ENCODE results near the gene GPSM1. TPM values are rescaled to one million over a fixed set of nuclear protein-coding genes. Genes with fewer than 3 reads are reported as not detected.
A peak's percentile ranks its signal among the peaks of the same experiment; 100 is the strongest.

GPSM1 gene
- total and polyA plus RNA-seq, 2 donors (not counting 1 experiment from before 2014, with no cell fraction given), result 2.4 to 6.3 TPM

- peaks cover 3% of the 10 kb centered on the region for H3K4me1 Mint-ChIP-seq
- CTCF ChIA-PET, result interaction anchor here (1.6 to 1.7 kb wide), 2 partner anchors 23 to 135 kb away, joined by 4 to 5 read pairs; no protein-coding TSS in a partner anchor
- intact Hi-C loops (cut with micrococcal nuclease), result no loop called here
These were observed 21.5 kb upstream of the GPSM1 start for GRCh38 chr9:136305804-136306203.

More at GRCh38 chr9:136305804-136306203, 21.5 kb upstream of the GPSM1 start:
- H3K9me3 Mint-ChIP-seq (ENCODE audit: insufficient read depth), result no peaks in the 10 kb centered on the region
- Histone ChIP-seq H3K27ac (ENCODE audit: low read length in 2 of 2) (no peak overlapping the region), H3K4me2 (replicated peaks; ENCODE audit: low read depth, low read length, poor library complexity, severe bottlenecking) (peak overlapping the region; percentile 57), H3K36me3 (replicated peaks in 1 of 2; ENCODE audit: control extremely low read depth in 1 of 2, control insufficient read depth in 1 of 2, extremely low read depth in 1 of 2, insufficient read depth in 2 of 2, low read length in 1 of 2) (no peaks in the 10 kb centered on the region), H4K20me1 (ENCODE audit: control insufficient read depth, insufficient read depth, low read length, poor library complexity, severe bottlenecking) (no peaks in the 10 kb centered on the region), H3K4me3 (ENCODE audit: control extremely low read depth in 1 of 5, extremely low read depth in 1 of 5, insufficient read depth in 1 of 5, low read depth in 2 of 5, low read length in 4 of 5) (no peak overlapping the region), H3K27me3 (replicated peaks in 1 of 4; ENCODE audit: control extremely low read depth in 1 of 4, control insufficient read depth in 3 of 4, insufficient read depth in 4 of 4, low read length in 3 of 4) (peaks cover 0 to 20% (median 0%) of the 10 kb centered on the region in 4 experiments), H3K9me3 (ENCODE audit: control extremely low read depth in 1 of 3, control insufficient read depth in 2 of 3, insufficient read depth in 1 of 3, low read length in 2 of 3) (no peaks in the 10 kb centered on the region), H3K4me1 (ENCODE audit: control insufficient read depth in 2 of 2, insufficient read depth in 2 of 2, low read length in 2 of 2) (peaks cover 49 to 51% of the 10 kb centered on the region in 2 donors), H2AFZ (ENCODE audit: insufficient read depth, low read depth, low read length, poor library complexity, severe bottlenecking) (peak overlapping the region; percentile 46), H3K9ac (ENCODE audit: low read length) (no peak overlapping the region), H3K79me2 (ENCODE audit: control insufficient read depth, insufficient read depth, low read length) (peaks cover 4% of the 10 kb centered on the region)
- 39% methylated on average over 18 of the region's 18 CpGs for WGBS (ENCODE audit: insufficient coverage)
- no peak overlapping the region for H3K27ac Mint-ChIP-seq
- no peaks in the 10 kb centered on the region for H3K27me3 Mint-ChIP-seq
- POLR2A ChIA-PET, result no interaction called here
- TF ChIP-seq EZH2 (IDR thresholded peaks at IDR 0.05; ENCODE audit: borderline replicate concordance, insufficient read depth, low read depth, low read length, poor library complexity, severe bottlenecking) (no peak), CTCF (IDR thresholded peaks at IDR 0.05) (no peak)
- no peak overlapping the region for H3K4me3 Mint-ChIP-seq
- ATAC-seq (ENCODE audit: low read depth), result no peak
- DNase-seq, result no peak

All from B cell (primary cell).